Breast epithelium (tissue), 3 donors: ENCODE measurements around the gene TNFRSF18.

ENCODE experiments used
- CTCF ChIP-seq, 3 donors: fragments of 450-650 bp; IDR thresholded peaks; one replicate each; pipeline ENCODE4 v1.5.1; 2016 to 2017; ENCODE audit warnings: antibody characterized with exemption in 3 of 3, mild to moderate bottlenecking in 3 of 3, moderate library complexity in 3 of 3
- POLR2AphosphoS5 ChIP-seq, 3 donors: sonication (generic); formaldehyde crosslinking; IDR thresholded peaks; one replicate each; pipeline ENCODE4 v1.6.1; 2017; ENCODE audit warnings: antibody characterized with exemption in 3 of 3

- no peak for TF ChIP-seq CTCF (IDR thresholded peaks at IDR 0.05)
- TF ChIP-seq POLR2AphosphoS5 (IDR thresholded peaks at IDR 0.05): no peak
These were observed 21.0 kb upstream of the TNFRSF18 start for GRCh38 chr1:1227386-1227785.
